IMR-90 (cell line): ENCODE results near the gene KMT2A. TPM values are rescaled to one million over a fixed set of nuclear protein-coding genes. Genes with fewer than 3 reads are reported as not detected.

Source experiments
- ATAC-seq: fragments of 200-7000 bp; cut with Tn5 transposase; 2 replicates; pipeline ENCODE4 v1.9.1; 2020; ENCODE audit warnings: low read depth, mild to moderate bottlenecking, moderate library complexity
- BruUV-seq: library from RNA; stranded (reverse); fragments of 400-500 nt; replicated peaks from 2 replicates; lab custom pipeline; 2021; lab: Mats Ljungman, UMichigan
- CTCF ChIA-PET: fragments of 300-600 bp; formaldehyde crosslinking; extraction: SDS; loops from one replicate; lab custom pipeline; 2021; ENCODE audit warnings: antibody characterized with exemption; lab: Yijun Ruan, JAX
- POLR2A ChIA-PET: fragments of 300-600 bp; sonication (Branson Sonifier 250); formaldehyde crosslinking; loops from one replicate; lab custom pipeline; 2022; ENCODE audit warnings: antibody characterized with exemption; ENCODE audit not compliant: unreplicated experiment; lab: Charles Lee
- DNase-seq: peaks from one replicate; pipeline ENCODE4 v3.0.0; 2013
- H2AFZ ChIP-seq: replicated peaks from 2 replicates; pipeline ENCODE3; 2013; ENCODE audit warnings: low read length, mild to moderate bottlenecking; ENCODE audit not compliant: poor library complexity
- H2AK5ac ChIP-seq: 2 replicates; pipeline ENCODE4 v1.6.1; 2013; ENCODE audit warnings: low read depth, low read length, inconsistent platforms
- H2AK9ac ChIP-seq: replicated peaks from 2 replicates; pipeline ENCODE3; 2013; ENCODE audit warnings: mild to moderate bottlenecking, low read depth, low read length, moderate library complexity; ENCODE audit not compliant: poor library complexity
- H2BK120ac ChIP-seq: 2 replicates; pipeline ENCODE4 v1.6.1; 2013; ENCODE audit warnings: low read depth, low read length, inconsistent platforms
- H2BK15ac ChIP-seq: 3 replicates; pipeline ENCODE4 v1.6.1; 2013; ENCODE audit warnings: low read depth, low read length, inconsistent platforms
- H2BK20ac ChIP-seq: 2 replicates; pipeline ENCODE4 v1.6.1; 2013; ENCODE audit warnings: low read depth, mild to moderate bottlenecking, inconsistent platforms, low read length, moderate library complexity
- H2BK5ac ChIP-seq: 2 replicates; pipeline ENCODE4 v1.6.1; 2013; ENCODE audit warnings: mild to moderate bottlenecking, low read depth, low read length, inconsistent platforms; ENCODE audit not compliant: poor library complexity, severe bottlenecking
- H3K14ac ChIP-seq: replicated peaks from 2 replicates; pipeline ENCODE4 v1.6.1; 2013; ENCODE audit warnings: low read depth, low read length, inconsistent platforms
- H3K18ac ChIP-seq: 2 replicates; pipeline ENCODE4 v1.6.1; 2013; ENCODE audit warnings: low read depth, low read length, control low read depth
- H3K23ac ChIP-seq: 2 replicates; pipeline ENCODE4 v1.6.1; 2013; ENCODE audit warnings: low read depth, low read length, inconsistent platforms
- H3K27ac ChIP-seq: 2 replicates; pipeline ENCODE4 v1.5.1; 2013; ENCODE audit warnings: mild to moderate bottlenecking, control low read depth, low read length; ENCODE audit not compliant: insufficient read depth
- H3K27me3 ChIP-seq: 2 replicates; pipeline ENCODE4 v1.6.1; 2013; ENCODE audit warnings: low read length; ENCODE audit not compliant: control insufficient read depth, insufficient read depth
- H3K36me3 ChIP-seq: 2 replicates; pipeline ENCODE4 v1.6.1; 2013; ENCODE audit warnings: low read length, mixed read lengths; ENCODE audit not compliant: control insufficient read depth, insufficient read depth
- H3K4ac ChIP-seq: 2 replicates; pipeline ENCODE4 v1.6.1; 2013; ENCODE audit warnings: low read depth, low read length, inconsistent platforms
- H3K4me1 ChIP-seq: 2 replicates; pipeline ENCODE4 v1.6.1; 2013; ENCODE audit warnings: low read length, mixed read lengths; ENCODE audit not compliant: control insufficient read depth, insufficient read depth
- H3K4me2 ChIP-seq: 2 replicates; pipeline ENCODE4 v1.6.1; 2013; ENCODE audit warnings: low read depth, mild to moderate bottlenecking, control low read depth, low read length, moderate library complexity
- H3K4me3 ChIP-seq: 2 replicates; pipeline ENCODE4 v1.5.1; 2013; ENCODE audit warnings: low read depth, mild to moderate bottlenecking, control low read depth, low read length, moderate library complexity; ENCODE audit not compliant: insufficient read depth
- H3K56ac ChIP-seq: 2 replicates; pipeline ENCODE4 v1.6.1; 2013; ENCODE audit warnings: low read length, inconsistent platforms; ENCODE audit not compliant: insufficient read depth; ENCODE audit errors: extremely low read depth
- H3K79me1 ChIP-seq, 2 experiments: 2 replicates each; pipeline ENCODE4 v1.6.1; 2013; ENCODE audit warnings: low read length in 2 of 2, inconsistent platforms in 1 of 2, low read depth in 1 of 2
- H3K9ac ChIP-seq: 2 replicates; pipeline ENCODE4 v1.6.1; 2013; ENCODE audit warnings: low read depth, low read length, control low read depth
- H3K9me1 ChIP-seq: 2 replicates; pipeline ENCODE4 v1.6.1; 2013; ENCODE audit warnings: low read length, inconsistent platforms; ENCODE audit not compliant: insufficient read depth
- H3K9me3 ChIP-seq: 2 replicates; pipeline ENCODE4 v1.6.1; 2013; ENCODE audit warnings: low read length; ENCODE audit not compliant: control insufficient read depth, insufficient read depth
- H4K20me1 ChIP-seq: 2 replicates; pipeline ENCODE4 v1.6.1; 2013; ENCODE audit warnings: low read length, inconsistent platforms; ENCODE audit not compliant: insufficient read depth
- H4K5ac ChIP-seq: 2 replicates; pipeline ENCODE4 v1.6.1; 2013; ENCODE audit warnings: mild to moderate bottlenecking, low read depth, low read length, control low read depth
- H4K8ac ChIP-seq, 2 experiments: 2 replicates each; pipeline ENCODE4 v1.6.1; 2013; ENCODE audit warnings: low read depth in 2 of 2, low read length in 2 of 2, control low read depth in 1 of 2, inconsistent platforms in 1 of 2
- H4K91ac ChIP-seq: 2 replicates; pipeline ENCODE4 v1.6.1; 2013; ENCODE audit warnings: low read depth, low read length, inconsistent platforms; ENCODE audit not compliant: insufficient read depth
- CEBPB ChIP-seq: IDR thresholded peaks from 2 replicates; pipeline ENCODE4 v1.6.1; 2012; ENCODE audit warnings: low read depth, low read length, improper control_type of control experiment
- FOS ChIP-seq: fragments of 150-350 bp; IDR thresholded peaks from 2 replicates; pipeline ENCODE4 v1.6.1; 2016; ENCODE audit warnings: low read depth, low read length
- MAFK ChIP-seq: IDR thresholded peaks from 2 replicates; pipeline ENCODE4 v1.6.1; 2012; ENCODE audit warnings: low read depth, low read length, improper control_type of control experiment
- NFE2L2 ChIP-seq: fragments of 150-350 bp; IDR thresholded peaks from 2 replicates; pipeline ENCODE4 v1.6.1; 2016; ENCODE audit warnings: low read depth, mild to moderate bottlenecking, low read length
- POLR2A ChIP-seq: IDR thresholded peaks from 2 replicates; pipeline ENCODE4 v1.6.1; 2012; ENCODE audit warnings: mild to moderate bottlenecking, low read depth, low read length
- WGBS, 2 experiments: methylation state at CpG; one replicate each; pipeline versions ENCODE4 v1.1.5 to v1.1.7; 2013; ENCODE audit warnings: missing lambda C conversion rate in 2 of 2; ENCODE audit not compliant: insufficient read length in 1 of 2; ENCODE audit errors: extremely low coverage in 2 of 2; 5-methylcytosine and 5-hydroxymethylcytosine counted together
- dilution Hi-C: fragments of 300-500 bp; cut with HindIII; formaldehyde crosslinking; loops from one replicate; pipeline ENCODE4 v1.14.3; 2018; ENCODE audit warnings: low sequenced_read_pairs; ENCODE audit not compliant: unreplicated experiment
- in situ Hi-C: fragments of 300-500 bp; cut with MboI; formaldehyde crosslinking; loops from 3 replicates; pipeline ENCODE4 v1.14.3; 2019; ENCODE audit warnings: low sequenced_read_pairs, inconsistent platforms, mixed read lengths
- intact Hi-C: fragments of 100-400 bp; cut with micrococcal nuclease; formaldehyde crosslinking; loops from 2 replicates; pipeline ENCODE4 v1.10.0; 2022
- polyA plus RNA-seq, 3 experiments: library from polyadenylated mRNA; depleted of rRNA; stranded (reverse); fragments of >200 nt; gene quantifications; 2 replicates each; pipeline ENCODE4 v1.2.3, GENCODE V29; 2012; ENCODE audit warnings: low replicate concordance in 1 of 3
- total RNA-seq: library from RNA; depleted of rRNA; stranded (reverse); fragments of >200 nt; gene quantifications from 2 replicates; pipeline ENCODE4 v1.2.3, GENCODE V29; 2012
- TF ChIP-seq, protein P1 (sequence below): conservative IDR thresholded peaks from 2 replicates; pipeline ENCODE4 v1.5.1; 2012; ENCODE audit warnings: mild to moderate bottlenecking, low read depth, low read length, improper control_type of control experiment
- TF ChIP-seq, protein P2 (sequence below): fragments of 150-350 bp; IDR thresholded peaks from 2 replicates; pipeline ENCODE4 v1.6.1; 2017; ENCODE audit warnings: mild to moderate bottlenecking, antibody characterized with exemption, low read length, low read depth

Gene KMT2A
- total and polyA plus RNA-seq, 2 of the 4 experiments (the other 2 are of a cell fraction) = 18.2 to 21.1 TPM

DNA sequence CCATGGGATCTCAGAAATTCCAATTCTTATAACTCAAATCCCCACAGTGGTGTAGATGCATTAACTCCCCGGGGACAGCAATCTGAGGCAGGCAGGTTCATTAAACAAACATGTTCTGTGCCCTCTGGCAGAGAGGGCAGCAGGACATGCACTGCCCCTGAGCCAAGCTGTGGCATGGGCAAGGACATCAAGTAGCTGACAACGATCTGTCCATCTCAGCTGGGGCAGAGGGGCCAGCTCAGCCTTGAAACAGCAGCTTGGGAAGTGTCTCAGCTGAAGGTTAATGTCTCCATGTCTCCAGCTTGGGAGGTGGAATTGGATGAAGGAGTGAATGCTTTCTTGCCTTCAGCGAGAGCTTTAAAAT lies 108.3 kb downstream of the KMT2A start:
- no peak overlapping the region for H2BK15ac ChIP-seq
- no peaks in the 10 kb centered on the region for H3K27me3 ChIP-seq
- no peak overlapping the region for H3K23ac ChIP-seq
- no peak overlapping the region for H4K8ac ChIP-seq
- DNase-seq (no peak), ATAC-seq (no peak)
- H4K5ac ChIP-seq = no peak overlapping the region
- H3K27ac ChIP-seq = no peak overlapping the region
- no peak overlapping the region for H3K18ac ChIP-seq
- in situ Hi-C loops = no loop called here
- H3K9ac ChIP-seq = no peak overlapping the region; the same call in 1 of the 2 replicates
- no peak overlapping the region for H3K4ac ChIP-seq
- peaks cover 8% of the 10 kb centered on the region for H3K9me1 ChIP-seq
- no peak overlapping the region for H2AFZ ChIP-seq
- no TSS peak for BruUV-seq
- H3K4me1 ChIP-seq = no peaks in the 10 kb centered on the region
- no peak overlapping the region for H2AK9ac ChIP-seq
- ChIA-PET POLR2A (no interaction called here), CTCF (interaction anchor here (0.5 kb wide), 1 partner anchor 25 kb away, joined by 3 read pairs; no protein-coding TSS in a partner anchor)
- H4K20me1 ChIP-seq = no peaks in the 10 kb centered on the region; the same call in 1 of the 2 replicates
- no peaks in the 10 kb centered on the region for H3K79me1 ChIP-seq
- intact Hi-C loops = no loop called here
- no peak overlapping the region for H4K91ac ChIP-seq
- H3K14ac ChIP-seq = no peak overlapping the region
- H2BK5ac ChIP-seq = no peak overlapping the region
- H3K4me2 ChIP-seq = no peak overlapping the region
- TF ChIP-seq CEBPB (no peak), NFE2L2 (no peak), FOS (no peak), POLR2A (no peak), MAFK (no peak)
- TF ChIP-seq, protein P1, sequence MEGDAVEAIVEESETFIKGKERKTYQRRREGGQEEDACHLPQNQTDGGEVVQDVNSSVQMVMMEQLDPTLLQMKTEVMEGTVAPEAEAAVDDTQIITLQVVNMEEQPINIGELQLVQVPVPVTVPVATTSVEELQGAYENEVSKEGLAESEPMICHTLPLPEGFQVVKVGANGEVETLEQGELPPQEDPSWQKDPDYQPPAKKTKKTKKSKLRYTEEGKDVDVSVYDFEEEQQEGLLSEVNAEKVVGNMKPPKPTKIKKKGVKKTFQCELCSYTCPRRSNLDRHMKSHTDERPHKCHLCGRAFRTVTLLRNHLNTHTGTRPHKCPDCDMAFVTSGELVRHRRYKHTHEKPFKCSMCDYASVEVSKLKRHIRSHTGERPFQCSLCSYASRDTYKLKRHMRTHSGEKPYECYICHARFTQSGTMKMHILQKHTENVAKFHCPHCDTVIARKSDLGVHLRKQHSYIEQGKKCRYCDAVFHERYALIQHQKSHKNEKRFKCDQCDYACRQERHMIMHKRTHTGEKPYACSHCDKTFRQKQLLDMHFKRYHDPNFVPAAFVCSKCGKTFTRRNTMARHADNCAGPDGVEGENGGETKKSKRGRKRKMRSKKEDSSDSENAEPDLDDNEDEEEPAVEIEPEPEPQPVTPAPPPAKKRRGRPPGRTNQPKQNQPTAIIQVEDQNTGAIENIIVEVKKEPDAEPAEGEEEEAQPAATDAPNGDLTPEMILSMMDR = no peak
- TF ChIP-seq, protein P2, sequence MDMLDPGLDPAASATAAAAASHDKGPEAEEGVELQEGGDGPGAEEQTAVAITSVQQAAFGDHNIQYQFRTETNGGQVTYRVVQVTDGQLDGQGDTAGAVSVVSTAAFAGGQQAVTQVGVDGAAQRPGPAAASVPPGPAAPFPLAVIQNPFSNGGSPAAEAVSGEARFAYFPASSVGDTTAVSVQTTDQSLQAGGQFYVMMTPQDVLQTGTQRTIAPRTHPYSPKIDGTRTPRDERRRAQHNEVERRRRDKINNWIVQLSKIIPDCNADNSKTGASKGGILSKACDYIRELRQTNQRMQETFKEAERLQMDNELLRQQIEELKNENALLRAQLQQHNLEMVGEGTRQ = no peak
- no peak overlapping the region for H2AK5ac ChIP-seq
- H2BK20ac ChIP-seq = no peak overlapping the region
- no peak overlapping the region for H3K4me3 ChIP-seq
- 60% methylated on average over 1 of the region's 3 CpGs; no CpG with 5 or more reads in 1 of the 2 experiments for WGBS, 2 experiments
- dilution Hi-C loops = no loop called here
- no peaks in the 10 kb centered on the region for H3K9me3 ChIP-seq
- no peak overlapping the region for H3K56ac ChIP-seq
- H2BK120ac ChIP-seq = no peak overlapping the region
- H3K36me3 ChIP-seq = peaks cover 17% of the 10 kb centered on the region
